CD4-positive, alpha-beta T cell (primary cell): Measurements from ENCODE around the gene HDAC10. TPM values are rescaled to one million over a fixed set of nuclear protein-coding genes. Genes with fewer than 3 reads are reported as not detected.

Experiments used
- ATAC-seq: fragments of 200-7000 bp; cut with Tn5 transposase; one replicate; pipeline ENCODE4 v1.10.0; 2022; ENCODE audit warnings: mild to moderate bottlenecking; ENCODE audit not compliant: poor library complexity
- CTCF ChIA-PET: fragments of 350-600 bp; sonication (Branson Sonifier 250); formaldehyde crosslinking; loops from one replicate; lab custom pipeline; 2021; ENCODE audit warnings: antibody characterized with exemption, inconsistent platforms; lab: Charles Lee
- POLR2A ChIA-PET: fragments of 350-600 bp; sonication (Branson Sonifier 250); formaldehyde crosslinking; loops from one replicate; lab custom pipeline; 2021; ENCODE audit warnings: antibody characterized with exemption, inconsistent platforms; lab: Charles Lee
- DNase-seq, 14 experiments: peaks; one replicate each; pipeline ENCODE4 v3.0.0-alpha.2; 2013 to 2020; ENCODE audit warnings: mixed read lengths in 2 of 14
- H3K27ac ChIP-seq, 2 donors: one replicate each; pipeline versions ENCODE4 v1.5.1 to v1.7.0; 2013; ENCODE audit warnings: low read length in 2 of 2, low read depth in 1 of 2, mild to moderate bottlenecking in 1 of 2
- H3K27me3 ChIP-seq, 2 experiments: 1 replicate in 1 of 2; 2 replicates in 1 of 2; pipeline versions ENCODE4 v1.6.1 to v1.7.0; 2013; ENCODE audit warnings: low read length in 2 of 2, control low read depth in 1 of 2, mild to moderate bottlenecking in 1 of 2, moderate library complexity in 1 of 2; ENCODE audit not compliant: insufficient read depth in 2 of 2, control insufficient read depth in 1 of 2
- H3K36me3 ChIP-seq: one replicate; pipeline ENCODE4 v1.6.1; 2013; ENCODE audit warnings: low read length, control low read depth; ENCODE audit not compliant: insufficient read depth
- H3K4me1 ChIP-seq: one replicate; pipeline ENCODE4 v1.6.1; 2013; ENCODE audit warnings: low read length, control low read depth; ENCODE audit not compliant: insufficient read depth
- H3K4me3 ChIP-seq: one replicate; pipeline ENCODE4 v1.5.1; 2013; ENCODE audit warnings: mild to moderate bottlenecking, low read length, moderate library complexity
- H3K9me3 ChIP-seq, 2 experiments: 1 replicate in 1 of 2; 2 replicates in 1 of 2; pipeline versions ENCODE4 v1.6.1 to v1.7.0; 2013; ENCODE audit warnings: low read length in 2 of 2, mild to moderate bottlenecking in 2 of 2, control low read depth in 1 of 2, moderate library complexity in 1 of 2; ENCODE audit not compliant: control insufficient read depth in 1 of 2, insufficient read depth in 1 of 2
- H3K27ac Mint-ChIP-seq: one replicate; pipeline ENCODE4 v1.8.0; 2020; ENCODE audit warnings: mixed read lengths
- H3K27me3 Mint-ChIP-seq: one replicate; pipeline ENCODE4 v1.8.0; 2021; ENCODE audit warnings: mixed read lengths
- H3K36me3 Mint-ChIP-seq: one replicate; pipeline ENCODE4 v1.8.0; 2021; ENCODE audit warnings: low read depth, mixed read lengths
- H3K4me1 Mint-ChIP-seq: one replicate; pipeline ENCODE4 v1.8.0; 2021; ENCODE audit warnings: low read depth, mixed read lengths
- H3K4me3 Mint-ChIP-seq: one replicate; pipeline ENCODE4 v1.8.0; 2020; ENCODE audit warnings: mild to moderate bottlenecking, mixed read lengths
- H3K9me3 Mint-ChIP-seq: one replicate; pipeline ENCODE4 v1.8.0; 2020; ENCODE audit warnings: mixed read lengths
- intact Hi-C, 2 experiments: fragments of 100-400 bp; cut with DNase I in 1 of 2; cut with micrococcal nuclease in 1 of 2; formaldehyde crosslinking; loops; one replicate each; pipeline versions ENCODE4 v1.15.1 to v1.9.0; 2023 to 2025; cut with DNase I, micrococcal nuclease
- total RNA-seq, 174 experiments: library from RNA in 2 of 174; stranded (reverse) in 2 of 174; gene quantifications; one replicate each; pipeline ENCODE4 v1.2.3 and lab custom pipeline; 2021 to 2026
- TF ChIP-seq, protein P1 (sequence below): fragments of 200-600 bp; IDR thresholded peaks from one replicate; pipeline ENCODE4 v1.8.0; 2022; ENCODE audit warnings: antibody characterized with exemption, mild to moderate bottlenecking

HDAC10 gene
- total RNA-seq, 2 experiments from 2014 or later, result 87.3 to 88.7 TPM

DNA sequence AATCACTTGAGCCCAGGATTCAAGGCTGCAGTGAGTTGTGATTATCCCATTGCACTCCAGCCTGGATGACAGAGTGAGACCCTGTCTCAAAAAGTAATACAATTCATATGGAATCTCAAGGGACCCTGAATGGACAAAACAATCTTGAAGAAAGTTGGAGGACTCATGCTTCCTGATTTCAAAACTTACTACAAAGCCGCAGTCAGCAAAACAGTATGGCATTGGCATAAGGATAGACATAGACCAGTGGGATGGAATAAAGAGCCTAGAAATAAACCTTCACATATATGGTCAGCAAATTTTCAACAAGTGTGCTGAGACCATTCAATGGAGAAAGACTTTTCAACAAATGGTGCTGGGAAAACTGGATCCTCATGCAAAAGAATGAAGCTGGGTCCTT is 47.8 kb downstream of the HDAC10 start:
- peaks cover 47% of the 10 kb centered on the region for H3K36me3 Mint-ChIP-seq
- H3K36me3 ChIP-seq, result peaks cover 32% of the 10 kb centered on the region
- DNase-seq, result no peak
- TF ChIP-seq, protein P1, sequence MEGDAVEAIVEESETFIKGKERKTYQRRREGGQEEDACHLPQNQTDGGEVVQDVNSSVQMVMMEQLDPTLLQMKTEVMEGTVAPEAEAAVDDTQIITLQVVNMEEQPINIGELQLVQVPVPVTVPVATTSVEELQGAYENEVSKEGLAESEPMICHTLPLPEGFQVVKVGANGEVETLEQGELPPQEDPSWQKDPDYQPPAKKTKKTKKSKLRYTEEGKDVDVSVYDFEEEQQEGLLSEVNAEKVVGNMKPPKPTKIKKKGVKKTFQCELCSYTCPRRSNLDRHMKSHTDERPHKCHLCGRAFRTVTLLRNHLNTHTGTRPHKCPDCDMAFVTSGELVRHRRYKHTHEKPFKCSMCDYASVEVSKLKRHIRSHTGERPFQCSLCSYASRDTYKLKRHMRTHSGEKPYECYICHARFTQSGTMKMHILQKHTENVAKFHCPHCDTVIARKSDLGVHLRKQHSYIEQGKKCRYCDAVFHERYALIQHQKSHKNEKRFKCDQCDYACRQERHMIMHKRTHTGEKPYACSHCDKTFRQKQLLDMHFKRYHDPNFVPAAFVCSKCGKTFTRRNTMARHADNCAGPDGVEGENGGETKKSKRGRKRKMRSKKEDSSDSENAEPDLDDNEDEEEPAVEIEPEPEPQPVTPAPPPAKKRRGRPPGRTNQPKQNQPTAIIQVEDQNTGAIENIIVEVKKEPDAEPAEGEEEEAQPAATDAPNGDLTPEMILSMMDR, result no peak
- intact Hi-C loops, result loop anchor here in 1 of 2 experiments (2.0 to 10.0 kb wide), 2 partner anchors 18 to 368 kb away; partner anchors contain the start of gene TRABD
- no peaks in the 10 kb centered on the region for H3K27me3 Mint-ChIP-seq
- no peak overlapping the region for H3K27ac Mint-ChIP-seq
- ATAC-seq, result no peak
- H3K4me3 Mint-ChIP-seq, result peak overlapping the region; percentile 16
- H3K4me1 Mint-ChIP-seq, result peaks cover 27% of the 10 kb centered on the region
- H3K9me3 ChIP-seq, result no peaks in the 10 kb centered on the region
- H3K27me3 ChIP-seq, result no peaks in the 10 kb centered on the region
- no peak overlapping the region for H3K4me3 ChIP-seq
- H3K27ac ChIP-seq, result no peak overlapping the region
- ChIA-PET POLR2A (interaction anchor here (1.4 kb wide), 1 partner anchor 12 kb away, joined by 4 read pairs; no protein-coding TSS in a partner anchor), CTCF (interaction anchor here (4.2 kb wide), 1 partner anchor 13 kb away, joined by 13 read pairs; no protein-coding TSS in a partner anchor)
- no peaks in the 10 kb centered on the region for H3K9me3 Mint-ChIP-seq
- peaks cover 30% of the 10 kb centered on the region for H3K4me1 ChIP-seq

DNA sequence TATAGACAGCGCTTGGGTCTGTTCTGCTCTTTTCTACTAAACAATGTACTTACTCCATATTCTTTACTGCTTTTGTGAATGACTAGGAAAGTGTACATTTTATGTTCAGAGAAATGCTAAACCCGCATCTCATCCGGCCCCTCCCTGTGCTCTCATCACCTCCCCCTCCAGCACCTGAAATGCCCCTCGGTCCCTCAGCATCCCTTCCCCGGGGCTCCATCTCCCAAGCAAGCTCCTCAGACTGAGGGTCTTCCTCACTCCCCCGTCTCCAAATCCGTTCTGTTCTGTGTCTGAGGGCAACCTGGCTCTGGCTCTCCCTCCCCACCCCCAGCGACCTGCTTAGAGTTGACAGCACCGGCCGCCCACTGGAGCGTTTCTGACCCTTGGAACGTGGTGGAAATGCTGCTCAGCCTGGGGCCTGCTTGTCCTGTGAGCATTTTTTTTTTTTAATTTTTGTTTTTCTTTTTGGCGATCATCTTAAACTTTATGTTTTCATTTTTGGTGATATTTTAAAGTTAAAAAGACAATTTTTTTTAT is 48.9 kb downstream of the HDAC10 start:
- H3K9me3 ChIP-seq, result no peaks in the 10 kb centered on the region
- ChIA-PET POLR2A (interaction anchor here (1.1 to 1.4 kb wide), 2 partner anchors 12 to 140 kb away, joined by 3 to 15 read pairs; no protein-coding TSS in a partner anchor), CTCF (interaction anchor here (1.6 to 4.2 kb wide), 2 partner anchors 12 to 18 kb away, joined by 3 to 13 read pairs; no protein-coding TSS in a partner anchor)
- Mint-ChIP-seq H3K27me3 (no peaks in the 10 kb centered on the region), H3K4me1 (peaks cover 27% of the 10 kb centered on the region), H3K27ac (peak overlapping the region; percentile 80), H3K9me3 (no peaks in the 10 kb centered on the region), H3K4me3 (peak overlapping the region; percentile 91), H3K36me3 (peaks cover 47% of the 10 kb centered on the region)
- H3K27ac ChIP-seq, result no peak overlapping the region
- peak overlapping the region; percentile 52 for H3K4me3 ChIP-seq
- DNase-seq, result no peak
- TF ChIP-seq, protein P1, result no peak
- H3K36me3 ChIP-seq, result peaks cover 32% of the 10 kb centered on the region
- H3K27me3 ChIP-seq, result no peaks in the 10 kb centered on the region
- no peak for ATAC-seq
- peaks cover 30% of the 10 kb centered on the region for H3K4me1 ChIP-seq
- intact Hi-C loops, result loop anchor here in 1 of 2 experiments (2.0 to 10.0 kb wide), 2 partner anchors 17 to 367 kb away; partner anchors contain the start of gene TRABD

DNA sequence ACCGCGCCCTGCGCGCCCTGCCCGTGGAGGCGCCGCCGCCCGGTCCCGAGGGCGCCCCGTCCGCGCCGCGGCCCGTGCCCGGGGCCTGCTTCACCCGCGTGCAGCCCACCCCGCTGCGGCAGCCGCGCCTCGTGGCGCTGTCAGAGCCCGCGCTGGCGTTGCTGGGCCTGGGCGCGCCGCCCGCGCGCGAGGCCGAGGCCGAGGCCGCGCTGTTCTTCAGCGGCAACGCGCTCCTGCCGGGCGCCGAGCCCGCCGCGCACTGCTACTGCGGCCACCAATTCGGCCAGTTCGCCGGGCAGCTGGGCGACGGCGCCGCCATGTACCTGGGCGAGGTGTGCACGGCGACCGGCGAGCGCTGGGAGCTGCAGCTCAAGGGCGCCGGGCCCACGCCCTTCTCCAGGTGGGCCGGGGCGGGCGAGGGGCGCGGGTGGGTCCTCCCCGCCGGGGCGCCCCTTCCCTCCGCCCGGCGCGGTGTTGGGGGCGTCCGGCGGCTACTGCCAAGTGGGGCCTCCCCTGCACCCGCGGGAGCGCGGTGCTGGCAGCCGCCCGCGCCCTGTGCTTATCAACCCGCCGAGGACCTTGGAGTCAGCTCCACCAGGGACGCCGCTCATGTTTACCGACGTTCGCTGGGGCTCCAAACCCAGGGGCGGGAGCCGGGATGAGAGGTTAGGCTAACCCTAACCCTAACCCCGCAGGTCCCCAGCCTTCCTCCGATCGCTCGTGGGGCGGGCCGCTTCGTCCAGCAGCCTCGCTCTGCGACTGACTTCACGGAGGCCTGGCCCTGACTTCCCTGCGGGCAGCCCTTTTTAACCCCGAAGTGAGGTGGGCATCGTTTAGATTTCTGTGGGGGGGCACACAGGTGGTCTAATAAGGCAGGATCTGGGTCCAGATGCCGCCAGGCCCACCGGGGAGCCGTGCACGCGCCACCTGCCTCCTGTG is 49.6 kb downstream of the HDAC10 start:
- H3K36me3 ChIP-seq, result peaks cover 29% of the 10 kb centered on the region
- H3K9me3 ChIP-seq, result no peaks in the 10 kb centered on the region
- Mint-ChIP-seq H3K4me1 (peaks cover 27% of the 10 kb centered on the region), H3K9me3 (no peaks in the 10 kb centered on the region), H3K27me3 (no peaks in the 10 kb centered on the region), H3K27ac (peak overlapping the region; percentile 80), H3K4me3 (peak overlapping the region; percentile 91), H3K36me3 (peaks cover 44% of the 10 kb centered on the region)
- H3K4me3 ChIP-seq, result peak overlapping the region; percentile 60
- ChIA-PET CTCF (interaction anchor here (1.6 to 4.2 kb wide), 2 partner anchors 11 to 17 kb away, joined by 3 to 13 read pairs; no protein-coding TSS in a partner anchor), POLR2A (interaction anchor here (0.9 to 1.4 kb wide), 3 partner anchors 11 to 141 kb away, joined by 3 to 15 read pairs (median 5); no protein-coding TSS in a partner anchor)
- intact Hi-C loops, result loop anchor here in 1 of 2 experiments (2.0 to 10.0 kb wide), 2 partner anchors 17 to 367 kb away; partner anchors contain the start of gene TRABD
- no peaks in the 10 kb centered on the region for H3K27me3 ChIP-seq
- DNase-seq (no peak), ATAC-seq (peak; percentile 13)
- no peak overlapping the region for H3K27ac ChIP-seq
- peaks cover 28% of the 10 kb centered on the region for H3K4me1 ChIP-seq
- TF ChIP-seq, protein P1, result no peak
